Hepatocyte (in vitro differentiated cells): ENCODE measurements around the gene CHD9.

ENCODE experiments used
- CTCF ChIP-seq: fragments of 200-600 bp; sonication (generic); IDR thresholded peaks from 2 replicates; pipeline ENCODE4 v1.5.1; 2016; ENCODE audit warnings: antibody characterized with exemption, mild to moderate bottlenecking; ENCODE audit not compliant: poor library complexity
- EZH2 ChIP-seq: fragments of 200-600 bp; sonication (generic); IDR thresholded peaks from 2 replicates; pipeline ENCODE4 v1.6.1; 2016; ENCODE audit warnings: antibody characterized with exemption, mild to moderate bottlenecking, borderline replicate concordance

DNA sequence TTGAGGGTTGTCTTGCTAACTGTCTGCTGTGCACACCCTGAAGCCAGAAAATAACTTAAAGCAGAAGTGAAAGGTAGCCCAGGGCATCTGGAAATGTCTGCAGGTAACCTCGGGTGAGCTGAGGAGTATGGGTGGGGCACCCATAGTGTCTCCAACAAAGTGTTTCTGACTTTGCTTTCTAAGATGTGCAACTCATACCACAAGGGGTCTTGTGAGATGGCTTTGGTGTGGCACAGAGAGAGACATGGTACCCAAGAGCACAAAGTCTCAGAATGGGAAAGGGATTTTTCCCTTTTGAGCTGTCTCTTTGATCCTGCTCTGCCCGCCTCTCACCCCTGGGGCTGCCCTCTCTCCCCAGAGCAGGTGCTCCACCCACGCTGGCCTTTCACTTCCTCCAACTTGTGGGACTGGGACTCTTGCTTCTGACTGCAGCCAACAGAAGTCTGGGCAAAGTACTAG is 6.9 kb downstream of the CHD9 start:
- TF ChIP-seq EZH2 (no peak), CTCF (no peak)
